ENCODE results near the gene MOGAT2. TPM values are rescaled to one million over a fixed set of nuclear protein-coding genes. Genes with fewer than 3 reads are reported as not detected.
A peak's percentile ranks its signal among the peaks of the same experiment; 100 is the strongest.

Gene MOGAT2
- total RNA-seq (2.4 and 3.2 TPM in 2 replicates), polyA plus RNA-seq (0.84 and 2.9 TPM in 2 replicates)

DNA sequence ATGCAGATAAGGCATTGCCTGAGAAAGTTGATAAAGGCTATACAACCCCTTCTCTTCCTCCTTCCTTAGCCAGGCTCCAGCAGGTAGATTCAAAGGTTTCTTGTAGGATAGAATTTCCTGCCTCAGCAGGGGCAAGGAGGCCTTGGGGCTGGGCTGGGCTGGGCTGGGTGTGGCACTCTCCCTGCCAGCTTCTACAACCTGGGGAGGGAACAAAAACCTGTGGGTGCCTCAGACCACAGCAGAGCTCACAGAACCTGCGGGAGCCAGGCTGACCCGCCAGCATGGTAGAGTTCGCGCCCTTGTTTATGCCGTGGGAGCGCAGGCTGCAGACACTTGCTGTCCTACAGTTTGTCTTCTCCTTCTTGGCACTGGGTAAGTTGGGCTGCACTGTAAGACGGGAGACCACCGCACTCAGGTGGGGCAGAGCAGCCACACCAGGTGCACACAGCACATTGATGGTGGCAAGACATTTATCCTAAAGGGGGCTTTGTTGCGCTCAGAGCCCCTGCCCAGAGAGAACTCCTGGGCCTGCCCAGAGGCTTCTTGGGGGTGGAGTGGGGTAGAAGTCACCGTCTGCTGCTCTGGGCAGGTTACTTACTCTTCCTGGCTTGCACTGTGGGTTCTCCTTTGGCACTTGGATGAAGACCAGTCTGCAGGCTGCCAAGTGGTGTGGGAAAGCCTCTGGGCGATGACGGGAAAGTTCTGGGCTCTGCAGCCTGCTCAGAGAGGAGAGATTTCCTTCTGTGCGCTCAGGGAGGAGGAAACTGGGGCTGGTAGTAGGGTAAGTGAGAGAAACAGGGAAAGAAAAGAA is at the start of gene MOGAT2:
MOGAT2 (plus strand) TSS at position 231 of the 811 bp plus-strand sequence; CDS start at position 282, 51 bp downstream.
- Histone ChIP-seq H3K4me2 (no peak within 1 kb of the TSS), H3K4me3 (no peak within 1 kb of the TSS), H3K79me2 (no peaks in the 10 kb centered on the region), H3K27me3 (no peaks in the 10 kb centered on the region), H3K36me3 (replicated peaks; ENCODE audit: insufficient read depth, low read depth) (no peaks in the 10 kb centered on the region), H3K27ac (peak within 1 kb of the TSS; percentile 73), H3K9me2 (replicated peaks; ENCODE audit: insufficient read depth) (no peaks in the 10 kb centered on the region), H3K9me3 (ENCODE audit: low read depth) (no peaks in the 10 kb centered on the region), H3K4me1 (ENCODE audit: insufficient read depth) (peaks cover 17% of the 10 kb centered on the region), H2AFZ (no peak within 1 kb of the TSS), H4K20me1 (ENCODE audit: insufficient read depth, poor library complexity, severe bottlenecking) (no peaks in the 10 kb centered on the region)
- TF ChIP-seq, protein P1, sequence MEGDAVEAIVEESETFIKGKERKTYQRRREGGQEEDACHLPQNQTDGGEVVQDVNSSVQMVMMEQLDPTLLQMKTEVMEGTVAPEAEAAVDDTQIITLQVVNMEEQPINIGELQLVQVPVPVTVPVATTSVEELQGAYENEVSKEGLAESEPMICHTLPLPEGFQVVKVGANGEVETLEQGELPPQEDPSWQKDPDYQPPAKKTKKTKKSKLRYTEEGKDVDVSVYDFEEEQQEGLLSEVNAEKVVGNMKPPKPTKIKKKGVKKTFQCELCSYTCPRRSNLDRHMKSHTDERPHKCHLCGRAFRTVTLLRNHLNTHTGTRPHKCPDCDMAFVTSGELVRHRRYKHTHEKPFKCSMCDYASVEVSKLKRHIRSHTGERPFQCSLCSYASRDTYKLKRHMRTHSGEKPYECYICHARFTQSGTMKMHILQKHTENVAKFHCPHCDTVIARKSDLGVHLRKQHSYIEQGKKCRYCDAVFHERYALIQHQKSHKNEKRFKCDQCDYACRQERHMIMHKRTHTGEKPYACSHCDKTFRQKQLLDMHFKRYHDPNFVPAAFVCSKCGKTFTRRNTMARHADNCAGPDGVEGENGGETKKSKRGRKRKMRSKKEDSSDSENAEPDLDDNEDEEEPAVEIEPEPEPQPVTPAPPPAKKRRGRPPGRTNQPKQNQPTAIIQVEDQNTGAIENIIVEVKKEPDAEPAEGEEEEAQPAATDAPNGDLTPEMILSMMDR (IDR thresholded peaks at IDR 0.05; ENCODE audit: poor library complexity): no peak
- no peak for TF ChIP-seq EZH2 (IDR thresholded peaks at IDR 0.05; ENCODE audit: borderline replicate concordance)
- TF ChIP-seq EZH2phosphoT487 (IDR thresholded peaks at IDR 0.05; ENCODE audit: low read depth, severe bottlenecking, unreplicated experiment): no peak
- no peak for DNase-seq (ENCODE audit: low spot score)
- 91% methylated on average over 13 of the region's 13 CpGs for WGBS (ENCODE audit: low lambda C conversion rate, missing lambda C conversion rate)

DNA sequence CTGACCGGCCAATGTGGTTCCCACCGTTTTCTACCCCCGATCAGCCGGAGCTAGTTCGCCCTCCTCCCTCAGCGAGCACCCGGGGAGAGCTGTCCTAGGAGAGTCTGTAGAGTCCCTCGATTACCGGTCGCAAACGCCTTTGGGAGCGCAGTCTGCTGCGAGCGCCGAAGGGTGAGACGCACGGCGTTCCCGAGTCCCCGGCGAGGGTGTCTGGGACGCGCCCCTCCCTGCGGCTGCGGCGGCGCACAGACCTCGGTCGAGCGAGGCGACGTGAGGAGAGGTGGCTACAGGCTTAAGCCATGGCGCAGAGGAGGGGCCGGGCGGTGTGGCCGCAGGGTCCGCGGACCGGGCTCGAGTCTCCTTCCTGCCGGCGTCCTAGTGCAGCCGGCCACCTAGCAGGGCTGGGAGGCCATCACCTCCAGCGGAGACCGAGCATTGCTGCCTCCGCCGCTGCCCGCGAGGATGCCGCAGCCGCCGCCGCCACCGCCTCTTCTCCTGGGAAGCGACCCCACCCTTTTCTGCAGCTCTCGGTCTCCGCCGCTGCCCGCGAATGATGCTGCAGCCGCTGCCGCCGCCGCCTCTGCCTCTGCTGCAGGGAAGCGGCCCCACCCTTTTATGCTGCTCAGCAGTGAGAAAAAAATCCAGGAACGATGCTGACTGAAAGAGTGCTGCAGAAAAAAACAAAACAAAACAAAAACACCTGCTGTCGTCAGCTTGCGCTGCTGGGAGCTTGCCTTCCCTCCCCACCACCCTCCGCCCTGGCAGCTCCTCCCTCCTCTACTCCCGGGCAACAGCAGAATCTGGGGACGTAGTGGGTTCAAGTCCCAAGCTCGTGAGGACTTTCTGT is 49.0 kb upstream of the MOGAT2 start, which contains the start of gene MAP6:
MAP6 (minus strand) TSS at position 588 of the 847 bp plus-strand sequence. CDS start 669 bp downstream, outside the sequence.
- H3K79me2 ChIP-seq: no peaks in the 10 kb centered on the region
- H3K9me3 ChIP-seq (ENCODE audit: low read depth): no peaks in the 10 kb centered on the region
- H3K4me1 ChIP-seq (ENCODE audit: insufficient read depth): peaks cover 10% of the 10 kb centered on the region
- peaks cover 79% of the 10 kb centered on the region for H3K27me3 ChIP-seq
- H4K20me1 ChIP-seq (ENCODE audit: insufficient read depth, poor library complexity, severe bottlenecking): no peaks in the 10 kb centered on the region
- H3K4me2 ChIP-seq: peak within 1 kb of the TSS; percentile 98
- no peaks in the 10 kb centered on the region for H3K36me3 ChIP-seq (replicated peaks; ENCODE audit: insufficient read depth, low read depth)
- H2AFZ ChIP-seq: peak within 1 kb of the TSS; percentile 90
- H3K9me2 ChIP-seq (replicated peaks; ENCODE audit: insufficient read depth): no peaks in the 10 kb centered on the region
- TF ChIP-seq EZH2 (IDR thresholded peaks at IDR 0.05; ENCODE audit: borderline replicate concordance) (peak; percentile 66), EZH2phosphoT487 (IDR thresholded peaks at IDR 0.05; ENCODE audit: low read depth, severe bottlenecking, unreplicated experiment) (no peak)
- TF ChIP-seq, protein P1 (IDR thresholded peaks at IDR 0.05; ENCODE audit: poor library complexity): no peak
- H3K27ac ChIP-seq: no peak within 1 kb of the TSS
- DNase-seq (ENCODE audit: low spot score): peak; percentile 72
- peak within 1 kb of the TSS; percentile 42 for H3K4me3 ChIP-seq
- WGBS (ENCODE audit: low lambda C conversion rate, missing lambda C conversion rate): 5% methylated on average over 61 of the region's 72 CpGs

DNA sequence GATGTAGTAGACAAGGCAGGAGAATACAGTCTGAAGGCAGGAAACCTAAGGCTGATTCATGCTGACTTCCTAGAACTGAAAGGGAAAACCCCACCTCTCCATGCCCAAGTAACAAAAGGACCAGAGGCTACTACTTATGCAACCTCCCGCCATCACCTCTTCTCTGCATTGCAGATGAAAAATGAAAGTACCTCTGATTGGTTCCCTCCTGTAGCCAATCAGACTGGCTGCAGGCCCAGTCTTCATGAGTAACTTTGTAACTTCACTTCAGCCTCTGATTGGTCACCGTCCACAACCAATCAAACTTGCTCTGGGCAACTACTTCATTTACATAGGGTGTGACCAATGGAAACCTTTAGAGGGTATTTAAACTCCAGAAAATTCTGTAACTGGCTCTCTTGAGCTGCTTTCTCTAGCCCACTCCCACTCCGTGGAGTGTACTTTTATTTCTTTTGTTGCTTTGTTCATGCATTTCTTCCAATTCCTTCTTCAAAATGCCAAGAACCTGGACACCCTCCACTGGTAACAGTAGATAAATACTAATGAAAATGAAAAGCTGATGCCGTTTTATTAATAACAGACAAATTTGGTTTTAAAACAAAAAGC is 43.6 kb upstream of the MOGAT2 start:
- 90% methylated on average over 4 of the region's 4 CpGs for WGBS (ENCODE audit: low lambda C conversion rate, missing lambda C conversion rate)

More for the DNA sequence above, 43.6 kb upstream of the MOGAT2 start:
- Histone ChIP-seq H3K36me3 (replicated peaks; ENCODE audit: insufficient read depth, low read depth) (no peaks in the 10 kb centered on the region), H3K4me3 (no peak overlapping the region), H3K27me3 (peaks cover 43% of the 10 kb centered on the region), H2AFZ (no peak overlapping the region), H3K79me2 (no peaks in the 10 kb centered on the region), H3K9me2 (replicated peaks; ENCODE audit: insufficient read depth) (no peaks in the 10 kb centered on the region), H3K4me1 (ENCODE audit: insufficient read depth) (no peaks in the 10 kb centered on the region), H3K9me3 (ENCODE audit: low read depth) (no peaks in the 10 kb centered on the region), H3K27ac (no peak overlapping the region), H4K20me1 (ENCODE audit: insufficient read depth, poor library complexity, severe bottlenecking) (no peaks in the 10 kb centered on the region), H3K4me2 (no peak overlapping the region)
- no peak for DNase-seq (ENCODE audit: low spot score)
- TF ChIP-seq EZH2 (IDR thresholded peaks at IDR 0.05; ENCODE audit: borderline replicate concordance) (no peak), EZH2phosphoT487 (IDR thresholded peaks at IDR 0.05; ENCODE audit: low read depth, severe bottlenecking, unreplicated experiment) (no peak)
- TF ChIP-seq, protein P1 (IDR thresholded peaks at IDR 0.05; ENCODE audit: poor library complexity): no peak

Measured in hepatocyte (in vitro differentiated cells).